GM21619 (cell line): ENCODE data around the gene CTCF.

Experiments used
- ATAC-seq: cut with Tn5 transposase; IDR thresholded peaks from one replicate; pipeline ENCODE4 v1.9.1; 2021; ENCODE audit not compliant: unreplicated experiment

Gene CTCF

DNA sequence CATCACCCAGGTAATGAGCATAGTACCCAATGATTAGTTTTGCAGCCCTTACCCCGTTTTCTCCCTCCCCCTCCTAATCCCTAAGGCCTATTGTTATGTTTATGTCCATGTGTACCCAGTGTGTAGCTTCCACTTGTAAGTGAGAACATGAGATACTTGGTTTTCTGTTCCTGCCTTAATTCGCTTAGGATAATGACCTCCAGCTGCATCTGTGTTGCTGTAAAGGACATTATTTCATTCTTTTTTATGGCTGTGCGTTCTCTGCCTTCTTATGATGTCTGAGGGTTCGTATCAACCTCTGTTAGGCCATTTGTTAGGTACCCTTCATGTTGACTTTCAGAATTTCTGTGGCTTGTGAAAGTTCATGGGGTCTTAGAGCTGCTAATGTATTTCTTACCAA lies 31.0 kb downstream of the CTCF start:
- ATAC-seq, result no peak

DNA sequence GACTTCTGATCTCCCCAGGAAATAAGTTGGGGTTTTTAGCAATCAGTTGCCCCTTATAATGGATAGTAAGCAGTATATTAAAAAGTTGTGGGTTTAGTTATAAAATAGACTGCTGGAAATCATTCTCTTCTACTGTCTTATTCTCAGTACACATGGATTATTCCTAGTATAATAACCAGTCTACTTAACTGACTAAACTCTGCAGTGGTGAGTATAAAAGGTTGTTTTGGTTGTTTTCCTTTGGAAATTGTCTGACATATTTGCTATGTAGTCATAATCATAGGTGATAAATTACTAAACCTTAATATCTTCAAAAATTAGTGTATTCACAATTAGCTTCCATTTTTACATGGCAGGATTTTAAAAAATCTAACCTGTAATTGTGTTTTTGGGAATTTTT lies 31.4 kb downstream of the CTCF start:
- no peak for ATAC-seq

DNA sequence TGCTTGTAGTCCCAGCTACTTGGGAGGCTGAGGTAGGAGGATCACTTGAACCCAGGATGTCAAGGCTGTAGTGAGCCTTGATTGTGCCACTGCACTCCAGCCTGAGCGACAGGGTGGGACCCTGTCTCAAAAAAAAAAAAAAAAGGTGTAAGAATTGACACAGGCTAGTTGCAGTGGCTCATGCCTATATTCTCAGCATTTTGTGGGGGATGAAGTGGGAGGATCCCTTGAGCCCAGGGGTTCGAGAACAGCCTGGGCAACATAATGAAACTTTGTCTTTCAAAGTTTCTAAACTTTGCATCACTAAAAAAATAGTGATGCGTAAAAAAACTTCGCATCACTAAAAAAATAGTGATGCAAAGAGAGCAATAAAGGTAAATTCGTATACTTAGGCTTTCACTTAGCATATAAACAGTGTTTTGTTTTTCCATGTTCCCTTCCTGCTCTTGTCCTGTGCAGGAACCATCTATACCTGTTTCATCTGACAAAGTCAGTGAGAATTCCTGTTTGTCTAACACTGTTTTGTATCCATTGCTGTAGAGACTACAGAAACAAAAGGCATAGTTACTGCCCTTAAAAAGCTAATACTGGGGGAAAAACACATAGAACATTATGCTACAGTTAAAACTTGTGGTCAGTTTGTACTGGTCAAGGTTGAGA lies 32.1 kb downstream of the CTCF start:
- ATAC-seq, result no peak

DNA sequence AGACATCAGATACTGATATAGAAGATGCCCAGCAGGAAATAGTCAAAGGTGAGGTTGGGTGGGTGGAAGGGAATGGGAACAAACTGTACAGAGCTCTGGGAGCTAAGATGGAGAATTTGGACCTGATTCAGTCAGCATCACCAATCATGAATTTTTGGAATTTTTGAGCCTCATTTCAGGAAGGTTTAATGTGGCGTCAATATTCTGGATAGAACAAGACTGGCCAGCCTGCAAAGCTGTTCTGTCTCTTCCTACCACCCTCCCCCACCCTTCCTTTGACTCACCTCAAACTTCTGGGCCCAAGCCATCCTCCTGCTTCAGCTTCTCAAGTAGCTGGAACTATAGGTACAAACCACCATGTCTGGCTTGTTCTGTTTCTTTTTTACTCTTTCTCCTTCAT lies 32.6 kb downstream of the CTCF start:
- ATAC-seq, result no peak

DNA sequence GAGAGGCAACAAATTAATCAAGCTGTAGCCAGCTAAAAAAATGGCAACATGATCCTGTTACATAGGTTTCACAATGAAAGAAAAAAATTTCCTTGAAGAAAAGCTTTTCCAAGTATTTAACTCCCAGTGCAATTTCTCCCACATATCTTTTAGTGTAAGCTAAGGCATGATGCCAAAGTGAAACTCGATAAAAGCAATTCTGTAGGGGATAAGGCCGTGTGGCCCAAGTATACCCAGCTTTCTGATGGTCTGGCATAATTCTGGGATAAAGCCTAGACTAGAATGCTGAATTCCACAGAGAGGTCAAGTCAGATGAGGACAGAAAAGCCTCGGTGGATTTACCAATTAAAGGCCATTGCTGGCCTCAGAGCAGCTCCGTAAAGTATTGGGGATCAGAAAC lies 36.2 kb downstream of the CTCF start:
- ATAC-seq, result no peak

DNA sequence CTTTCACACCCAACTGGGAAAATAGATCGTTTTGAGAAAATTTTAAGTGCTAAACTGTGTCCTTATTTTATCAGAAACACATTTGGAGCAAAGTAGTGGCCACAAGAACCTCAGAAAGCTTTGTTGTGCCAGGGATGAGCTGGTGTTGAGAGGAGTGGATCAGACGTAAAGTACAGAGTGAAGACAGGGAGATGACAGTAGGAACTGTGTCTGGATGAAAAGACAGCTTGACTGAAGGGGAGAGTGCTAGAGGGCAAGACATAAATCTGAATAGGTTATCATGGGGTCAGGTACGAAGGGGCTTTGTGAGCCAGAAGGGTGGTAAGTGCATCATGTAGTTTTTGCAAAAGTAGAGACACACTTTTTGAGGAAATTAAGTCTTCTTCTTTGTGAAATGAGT lies 43.3 kb downstream of the CTCF start:
- no peak for ATAC-seq

DNA sequence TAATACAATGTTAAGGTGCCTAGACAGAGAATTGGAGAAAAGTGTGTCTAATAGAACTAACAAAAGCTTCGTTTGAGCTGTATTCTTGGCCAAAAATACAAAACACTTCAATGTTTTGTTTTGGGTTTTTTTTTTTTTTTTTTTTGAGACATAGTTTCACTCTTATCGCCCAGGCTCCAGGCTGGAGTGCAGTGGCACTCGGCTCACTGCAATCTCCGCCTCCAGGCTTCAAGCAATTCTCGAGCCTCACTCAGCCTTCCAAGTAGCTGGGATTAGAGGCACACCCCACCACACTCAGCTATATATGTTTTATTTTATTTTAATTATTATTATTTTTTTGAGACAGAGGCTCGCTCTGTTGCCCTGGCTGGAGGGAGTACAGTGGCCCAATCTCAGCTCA lies 44.3 kb downstream of the CTCF start:
- ATAC-seq, result no peak

DNA sequence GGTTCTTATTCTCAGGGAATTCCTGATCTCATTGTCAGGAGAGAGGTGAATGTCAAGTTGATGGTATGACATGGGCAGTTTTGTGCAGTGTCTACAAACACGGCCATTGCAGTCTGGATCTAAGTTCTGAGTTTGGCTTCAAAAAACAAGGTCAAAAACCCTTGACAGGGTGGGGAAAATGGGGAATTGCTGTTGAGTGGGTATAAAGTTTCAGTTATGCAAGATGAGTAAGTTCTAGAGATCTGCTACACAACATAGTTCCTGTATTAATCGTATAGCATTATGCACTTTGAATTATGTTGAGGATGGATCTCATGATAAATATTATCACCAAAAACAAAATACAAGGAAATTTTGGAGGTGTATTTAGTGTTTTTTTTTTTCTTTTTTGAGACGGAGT lies 46.0 kb downstream of the CTCF start:
- no peak for ATAC-seq

DNA sequence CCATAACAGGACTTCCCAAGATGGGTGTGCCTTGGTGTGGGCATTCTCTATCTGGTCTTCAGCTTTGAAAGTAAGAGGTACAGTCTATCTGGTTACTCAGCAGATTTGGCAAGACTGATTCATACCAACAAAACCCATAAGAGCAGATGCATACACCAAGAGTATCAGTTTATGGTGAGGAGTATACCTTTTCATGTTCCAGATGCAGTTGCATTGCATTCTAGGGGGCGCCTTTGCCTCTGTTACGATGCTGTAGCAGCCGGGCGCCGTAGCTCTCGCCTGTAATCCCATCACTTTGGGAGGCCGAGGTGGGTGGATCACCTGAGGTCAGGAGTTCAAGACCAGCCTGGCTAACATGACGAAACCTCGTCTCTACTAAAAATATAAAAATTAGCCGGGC lies 51.5 kb downstream of the CTCF start:
- no peak for ATAC-seq

DNA sequence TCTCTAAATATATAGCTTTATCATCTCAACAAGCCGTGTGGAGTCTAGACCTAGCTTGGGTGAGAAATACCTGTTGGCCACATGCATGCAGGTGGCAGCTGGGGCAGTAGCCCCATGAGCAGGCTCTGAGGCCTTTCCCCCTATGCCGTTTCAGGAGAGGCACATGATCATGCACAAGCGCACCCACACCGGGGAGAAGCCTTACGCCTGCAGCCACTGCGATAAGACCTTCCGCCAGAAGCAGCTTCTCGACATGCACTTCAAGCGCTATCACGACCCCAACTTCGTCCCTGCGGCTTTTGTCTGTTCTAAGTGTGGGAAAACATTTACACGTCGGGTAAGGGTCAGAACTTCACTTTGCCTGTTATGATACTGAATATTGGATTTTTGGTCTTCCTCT lies 65.9 kb downstream of the CTCF start:
- ATAC-seq, result no peak

DNA sequence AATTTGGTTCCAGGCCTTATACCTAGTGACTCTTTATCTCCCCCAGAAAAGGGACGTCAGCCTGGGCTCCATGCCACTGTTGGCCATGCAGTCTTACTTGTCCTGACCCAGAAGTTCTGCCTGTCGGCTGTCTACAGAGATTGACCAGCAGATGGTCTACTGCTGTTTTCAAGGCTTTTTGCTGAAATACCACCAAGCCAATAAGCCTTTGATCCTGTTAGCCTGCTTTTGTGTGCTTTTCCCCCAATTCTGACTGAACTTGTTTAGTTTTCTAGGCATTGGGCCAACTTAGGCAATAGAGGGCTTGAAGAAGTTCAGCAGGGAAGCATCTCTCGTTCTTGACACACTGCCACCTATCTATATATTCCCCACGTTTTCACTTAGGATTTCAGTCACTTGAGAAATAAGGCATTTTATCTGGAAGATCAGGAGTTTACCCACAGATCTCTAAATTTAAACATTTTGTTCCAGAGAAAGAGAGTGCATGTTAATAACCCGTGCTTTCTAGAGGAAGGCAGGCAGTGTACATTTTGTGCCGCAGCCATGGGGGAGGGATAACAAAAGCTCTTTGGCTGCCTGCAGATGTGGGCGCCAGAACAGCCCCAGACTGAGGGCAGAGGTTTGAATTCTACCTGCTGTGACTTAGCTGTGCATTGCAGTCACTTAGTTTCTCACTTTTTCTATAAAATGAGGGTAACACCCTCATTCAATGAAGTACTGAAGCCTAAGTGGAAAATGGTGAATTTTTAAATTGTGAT lies 70.3 kb downstream of the CTCF start:
- ATAC-seq, result no peak

DNA sequence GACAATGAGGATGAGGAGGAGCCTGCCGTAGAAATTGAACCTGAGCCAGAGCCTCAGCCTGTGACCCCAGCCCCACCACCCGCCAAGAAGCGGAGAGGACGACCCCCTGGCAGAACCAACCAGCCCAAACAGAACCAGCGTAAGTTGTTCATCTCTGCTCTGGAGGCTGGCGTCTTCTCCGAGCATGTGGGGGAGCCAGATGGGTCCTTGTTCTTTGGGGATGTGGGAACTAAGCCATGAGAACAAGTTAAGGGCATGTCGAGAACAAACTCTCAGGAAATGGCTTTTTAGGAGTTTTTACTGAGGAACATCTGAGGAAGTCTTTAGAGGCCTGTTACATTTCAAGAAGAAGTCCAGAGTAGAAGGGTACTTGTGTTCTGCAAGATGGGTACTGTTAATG lies 74.4 kb downstream of the CTCF start:
- ATAC-seq, result no peak

DNA sequence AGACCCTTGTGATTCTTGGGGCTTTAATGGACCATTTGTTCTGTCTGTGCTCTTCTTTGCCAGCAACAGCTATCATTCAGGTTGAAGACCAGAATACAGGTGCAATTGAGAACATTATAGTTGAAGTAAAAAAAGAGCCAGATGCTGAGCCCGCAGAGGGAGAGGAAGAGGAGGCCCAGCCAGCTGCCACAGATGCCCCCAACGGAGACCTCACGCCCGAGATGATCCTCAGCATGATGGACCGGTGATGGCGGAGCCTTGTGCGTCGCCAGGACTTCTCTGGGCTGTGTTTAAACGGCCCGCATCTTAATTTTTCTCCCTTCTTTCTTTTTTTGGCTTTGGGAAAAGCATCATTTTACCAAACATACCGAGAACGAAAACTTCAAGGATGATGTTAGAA lies 75.3 kb downstream of the CTCF start:
- ATAC-seq, result no peak

DNA sequence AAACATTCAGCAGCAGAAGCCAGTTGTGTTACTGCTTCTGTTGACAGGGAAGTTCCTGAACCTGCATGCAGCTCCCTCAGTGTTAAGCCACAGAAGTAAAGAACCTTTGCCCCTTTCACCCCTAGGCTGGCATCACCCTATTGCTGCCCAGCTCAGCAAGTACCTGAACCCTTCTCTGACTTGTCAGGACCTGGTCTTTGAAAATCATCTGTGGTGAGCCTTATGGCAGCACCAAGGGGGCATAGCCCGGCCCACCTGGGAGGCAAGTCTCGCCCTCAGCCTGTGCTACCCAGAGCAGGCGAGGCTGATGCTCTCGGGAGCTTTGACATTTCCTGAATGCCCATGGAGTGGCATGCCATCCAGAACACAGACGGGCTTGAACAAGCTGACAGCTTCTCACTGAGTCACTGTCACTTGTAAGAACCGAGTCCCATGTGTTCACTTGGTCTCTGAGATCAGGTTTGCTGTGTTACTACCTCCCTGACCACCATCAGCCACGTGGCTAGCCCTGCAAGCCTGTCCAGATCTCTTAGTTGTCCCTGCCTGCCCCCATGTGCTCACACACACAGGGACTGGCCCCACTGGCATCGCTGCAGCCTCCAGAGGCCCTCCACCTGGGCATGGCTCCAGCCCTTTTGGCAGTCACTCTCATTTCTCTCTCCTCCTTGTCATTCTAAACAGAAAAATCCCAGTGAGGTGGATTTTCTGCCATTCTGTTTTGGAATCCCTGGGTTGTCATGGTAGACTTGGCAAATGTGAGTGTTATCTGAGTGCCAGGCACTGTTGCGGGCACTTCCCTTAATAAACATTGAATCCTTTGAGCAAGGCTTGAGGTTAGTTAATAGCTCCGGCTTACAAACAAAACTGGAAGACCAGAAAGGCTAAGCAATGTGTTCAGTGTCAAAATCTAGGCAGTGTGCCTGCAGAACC lies 79.7 kb downstream of the CTCF start:
- no peak for ATAC-seq

DNA sequence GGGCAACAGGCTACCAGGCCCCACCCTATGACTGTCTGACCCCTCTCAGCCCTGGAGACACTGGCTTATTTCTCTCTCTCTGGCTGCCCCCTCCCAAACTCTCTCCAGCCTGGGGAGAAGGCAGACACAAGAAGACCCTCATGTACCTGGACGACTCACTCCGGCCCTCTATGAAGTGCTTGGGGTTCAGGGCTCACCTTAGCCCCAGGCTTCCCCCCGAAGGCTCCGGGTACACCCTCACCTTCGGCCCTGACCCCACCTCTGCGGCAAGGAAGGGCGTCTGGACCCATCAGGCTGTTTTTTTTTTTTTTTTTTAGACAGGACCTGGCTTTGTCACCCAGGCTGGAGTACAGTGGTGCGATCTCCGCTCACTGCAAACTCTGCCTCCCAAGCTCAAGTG lies 81.7 kb downstream of the CTCF start:
- ATAC-seq, result no peak

DNA sequence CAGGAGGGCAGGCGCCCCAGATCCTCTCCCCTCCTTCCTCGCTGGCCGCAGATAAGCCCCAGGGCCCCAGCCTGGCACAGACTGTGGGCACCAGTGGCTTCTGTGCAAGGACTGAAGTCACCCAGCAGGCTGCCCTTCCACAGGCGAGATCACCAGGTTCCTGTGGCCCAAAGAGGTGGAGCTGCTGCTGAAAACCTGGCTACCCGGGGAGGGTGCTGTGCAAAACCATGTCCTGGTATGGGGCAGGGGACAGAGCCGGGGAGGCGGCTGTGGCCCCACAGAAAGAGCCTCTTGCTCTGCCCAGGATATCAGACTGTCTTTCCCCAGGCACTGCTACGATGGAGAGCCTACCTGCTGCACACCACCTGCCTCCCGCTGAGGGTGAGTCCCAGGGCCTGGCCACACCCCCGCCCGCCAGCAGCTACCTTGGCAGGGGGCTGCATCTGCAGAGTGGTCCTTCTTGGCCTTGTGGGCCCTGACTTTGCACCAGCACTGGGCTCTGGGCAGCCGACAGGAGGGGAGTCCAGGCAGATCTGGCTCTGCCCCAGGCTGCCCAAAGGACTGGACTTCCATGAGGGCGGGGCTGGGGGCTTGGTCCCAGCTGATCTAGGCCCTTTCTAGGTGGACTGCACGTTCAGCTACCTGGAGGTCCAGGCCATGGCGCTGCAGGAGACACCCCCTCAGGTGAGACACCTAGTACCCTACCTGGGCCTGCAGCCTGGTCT lies 83.2 kb downstream of the CTCF start:
- peak; percentile 27 for ATAC-seq

DNA sequence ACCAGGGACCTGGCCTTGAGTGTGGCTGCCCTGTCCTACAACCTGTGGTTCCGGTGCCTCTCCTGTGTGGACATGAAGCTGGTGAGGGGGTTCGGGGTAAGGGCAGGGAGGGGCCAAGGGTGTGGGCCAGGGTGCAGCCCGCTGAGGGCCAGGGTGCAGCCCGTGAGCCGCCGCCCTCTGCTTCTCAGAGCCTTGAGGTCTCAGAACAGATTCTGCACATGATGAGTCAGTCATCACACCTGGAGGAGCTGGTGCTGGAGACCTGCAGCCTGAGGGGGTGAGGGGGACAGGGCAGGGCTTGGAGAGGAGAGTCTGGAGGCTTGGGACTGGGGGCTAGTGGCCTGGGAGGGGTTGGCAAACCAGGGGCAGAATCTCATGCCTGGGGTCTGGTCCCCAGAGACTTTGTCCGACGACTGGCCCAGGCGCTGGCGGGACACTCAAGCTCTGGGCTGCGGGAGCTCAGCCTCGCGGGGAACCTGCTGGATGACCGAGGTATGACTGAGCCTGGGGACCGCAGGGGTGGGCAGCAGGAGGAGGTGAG lies 84.9 kb downstream of the CTCF start:
- ATAC-seq, result no peak

DNA sequence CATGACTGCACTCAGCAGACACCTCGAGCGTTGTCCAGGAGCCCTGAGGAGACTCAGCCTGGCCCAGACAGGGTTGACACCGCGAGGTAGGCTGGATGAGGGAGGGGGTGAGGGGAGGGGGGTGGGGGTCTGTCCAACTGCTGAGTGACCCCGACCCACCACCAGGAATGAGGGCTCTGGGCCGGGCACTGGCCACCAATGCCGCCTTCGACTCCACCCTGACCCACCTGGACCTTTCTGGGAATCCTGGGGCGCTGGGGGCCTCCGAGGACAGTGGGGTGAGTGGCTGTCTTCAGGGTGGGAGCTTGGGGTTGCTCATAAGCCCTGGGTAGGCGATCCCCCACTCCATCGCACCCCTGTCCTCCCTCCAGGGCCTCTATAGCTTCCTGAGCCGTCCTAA lies 85.4 kb downstream of the CTCF start:
- ATAC-seq, result no peak

DNA sequence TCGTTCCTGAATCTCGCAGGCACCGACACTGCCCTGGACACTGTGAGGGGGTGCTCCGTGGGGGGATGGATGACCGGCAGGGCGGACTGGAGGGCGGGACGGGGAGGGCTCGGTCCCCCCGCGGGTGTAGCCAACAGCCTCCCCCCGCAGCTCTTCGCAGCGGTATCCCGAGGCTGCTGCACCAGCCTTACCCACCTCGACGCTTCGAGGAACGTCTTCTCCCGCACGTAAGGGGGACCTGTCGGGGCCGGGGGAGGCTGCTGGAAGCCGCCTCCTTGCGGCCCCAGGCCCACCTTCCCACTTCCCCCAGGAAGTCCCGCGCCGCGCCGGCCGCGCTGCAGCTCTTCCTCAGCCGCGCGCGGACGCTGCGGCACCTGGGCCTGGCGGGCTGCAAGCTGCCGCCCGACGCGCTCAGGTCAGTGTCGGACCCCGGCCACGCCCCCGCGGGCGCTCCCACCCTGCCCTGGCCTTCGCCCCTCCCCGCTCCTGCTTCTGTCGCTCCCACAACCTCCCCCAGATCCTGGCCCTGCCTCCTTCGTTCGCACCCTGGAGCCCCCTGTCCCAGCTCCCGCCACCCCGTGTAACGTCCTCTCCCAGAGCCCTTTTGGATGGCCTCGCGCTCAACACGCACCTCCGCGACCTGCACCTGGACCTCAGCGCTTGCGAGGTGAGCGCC lies 85.9 kb downstream of the CTCF start:
- ATAC-seq, result no peak

DNA sequence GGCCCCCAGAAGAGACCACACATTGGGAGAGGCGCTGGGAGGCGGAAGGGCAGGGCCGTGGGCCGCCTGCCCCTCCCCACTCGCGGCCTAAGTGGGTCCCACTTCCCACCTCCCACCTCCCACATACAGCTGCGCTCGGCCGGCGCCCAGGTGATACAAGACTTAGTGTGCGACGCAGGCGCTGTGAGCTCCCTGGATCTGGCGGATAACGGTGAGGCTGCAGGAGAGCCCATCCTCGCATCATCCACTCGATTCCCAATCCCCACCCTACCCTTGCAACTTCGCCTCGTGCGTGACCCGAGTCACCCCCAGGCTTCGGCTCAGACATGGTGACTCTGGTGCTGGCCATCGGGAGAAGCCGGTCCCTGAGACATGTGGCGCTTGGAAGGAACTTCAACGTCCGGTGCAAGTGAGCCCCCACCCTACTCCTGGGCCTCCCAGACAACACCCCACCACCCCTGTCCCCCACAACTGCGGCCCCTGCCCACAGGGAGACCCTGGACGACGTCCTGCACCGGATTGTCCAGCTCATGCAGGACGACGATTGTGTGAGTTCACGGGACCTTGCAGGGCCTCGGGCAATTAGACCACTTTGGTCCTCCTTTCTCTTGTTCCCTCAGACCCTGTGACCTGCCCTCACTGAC lies 86.6 kb downstream of the CTCF start:
- ATAC-seq, result no peak
